ENCODE data around the gene MYH7B.

The MYH7B gene

GRCh38 chr20:35004749-35005462 is 49.2 kb downstream of the MYH7B start:
- DNase-seq (ENCODE audit: low read depth, low spot score) = no peak

Measured in ELF-1 (cell line).